Naive thymus-derived CD4-positive, alpha-beta T cell (primary cell): ENCODE measurements around the gene GPR132. TPM values are rescaled to one million over a fixed set of nuclear protein-coding genes. Genes with fewer than 3 reads are reported as not detected.

ENCODE experiments used
- ATAC-seq: fragments of 150-1000 bp; cut with Tn5 transposase; 2 replicates; pipeline ENCODE4 v1.10.0; 2021; ENCODE audit warnings: mild to moderate bottlenecking, moderate library complexity
- CTCF ChIA-PET: fragments of 350-600 bp; sonication (Branson Sonifier 250); formaldehyde crosslinking; loops from one replicate; lab custom pipeline; 2021; ENCODE audit warnings: antibody characterized with exemption; lab: Charles Lee
- POLR2A ChIA-PET: fragments of 350-600 bp; sonication (Branson Sonifier 250); formaldehyde crosslinking; loops from one replicate; lab custom pipeline; 2021; ENCODE audit warnings: antibody characterized with exemption, inconsistent platforms; lab: Charles Lee
- DNase-seq, 9 donors: peaks; one replicate each; pipeline versions ENCODE4 v3.0.0 to v3.0.0-alpha.2; 2020 to 2022; ENCODE audit warnings: mixed read lengths in 1 of 9
- H3K27ac ChIP-seq: one replicate; pipeline ENCODE4 v1.7.0; 2013; ENCODE audit warnings: mild to moderate bottlenecking, low read depth, low read length, moderate library complexity
- H3K27me3 ChIP-seq, 2 donors: one replicate each; pipeline ENCODE4 v1.7.0; 2013; ENCODE audit warnings: low read length in 2 of 2, mild to moderate bottlenecking in 2 of 2, moderate library complexity in 2 of 2; ENCODE audit not compliant: control insufficient read depth in 2 of 2, insufficient read depth in 2 of 2
- H3K36me3 ChIP-seq, 3 experiments: 1 replicate in 2 of 3; 2 replicates in 1 of 3; pipeline ENCODE4 v1.7.0; 2013; ENCODE audit warnings: low read length in 3 of 3, mild to moderate bottlenecking in 3 of 3, moderate library complexity in 1 of 3; ENCODE audit not compliant: insufficient read depth in 3 of 3, control insufficient read depth in 2 of 3
- H3K4me1 ChIP-seq, 2 donors: one replicate each; pipeline ENCODE4 v1.7.0; 2013; ENCODE audit warnings: low read length in 2 of 2, mild to moderate bottlenecking in 2 of 2, moderate library complexity in 1 of 2; ENCODE audit not compliant: control insufficient read depth in 2 of 2, insufficient read depth in 2 of 2
- H3K4me3 ChIP-seq: 2 replicates; pipeline ENCODE4 v1.7.0; 2013; ENCODE audit warnings: mild to moderate bottlenecking, low read length
- H3K9me3 ChIP-seq, 3 experiments: 1 replicate in 2 of 3; 2 replicates in 1 of 3; pipeline ENCODE4 v1.7.0; 2013; ENCODE audit warnings: low read length in 3 of 3; ENCODE audit not compliant: control insufficient read depth in 2 of 3
- H3K27ac Mint-ChIP-seq, 9 donors: one replicate each; pipeline ENCODE4 v1.8.0; 2020 to 2022; ENCODE audit warnings: mixed read lengths in 9 of 9, mild to moderate bottlenecking in 8 of 9, moderate library complexity in 5 of 9, inconsistent platforms in 2 of 9
- H3K27me3 Mint-ChIP-seq, 5 donors: one replicate each; pipeline ENCODE4 v1.8.0; 2021 to 2022; ENCODE audit warnings: mixed read lengths in 5 of 5, mild to moderate bottlenecking in 1 of 5
- H3K36me3 Mint-ChIP-seq, 5 donors: one replicate each; pipeline ENCODE4 v1.8.0; 2020 to 2022; ENCODE audit warnings: mixed read lengths in 5 of 5, mild to moderate bottlenecking in 3 of 5, inconsistent platforms in 1 of 5
- H3K4me1 Mint-ChIP-seq, 7 donors: one replicate each; pipeline ENCODE4 v1.8.0; 2020 to 2022; ENCODE audit warnings: mixed read lengths in 7 of 7, mild to moderate bottlenecking in 3 of 7, inconsistent platforms in 1 of 7
- H3K4me3 Mint-ChIP-seq, 10 donors: one replicate each; pipeline ENCODE4 v1.8.0; 2020 to 2022; ENCODE audit warnings: mild to moderate bottlenecking in 10 of 10, mixed read lengths in 10 of 10, moderate library complexity in 6 of 10, inconsistent platforms in 2 of 10
- H3K9me3 Mint-ChIP-seq, 11 donors: one replicate each; pipeline ENCODE4 v1.8.0; 2020 to 2022; ENCODE audit warnings: mixed read lengths in 11 of 11, mild to moderate bottlenecking in 4 of 11, inconsistent platforms in 1 of 11, moderate library complexity in 1 of 11
- intact Hi-C, 2 donors: fragments of 100-400 bp; cut with micrococcal nuclease; formaldehyde crosslinking; loops; one replicate each; pipeline ENCODE4 v1.15.1; 2023
- polyA plus RNA-seq, 2 donors: library from polyadenylated mRNA; unstranded; fragments of 300-500 nt; fragmentation: Illumina TruSeq; gene quantifications; one replicate each; pipeline ENCODE4 v1.2.3, GENCODE V29; 2021
- total RNA-seq, 6 experiments: library from RNA in 5 of 6; stranded (reverse) in 5 of 6; gene quantifications; 1 replicate in 5 of 6; 2 replicates in 1 of 6; pipeline ENCODE4 v1.2.3 and lab custom pipeline; 2021 to 2026

Gene GPR132
- total and polyA plus RNA-seq, 7 experiments from 2014 or later = 9.3 to 58.7 (median 40.2) TPM

- ATAC-seq (no peak), DNase-seq (no peak)
- H3K27me3 Mint-ChIP-seq = peaks cover 0 to 7% (median 0%) of the 10 kb centered on the region in 5 donors
- intact Hi-C loops = loop anchor here in 1 of 2 donors (5.0 kb wide), 1 partner anchor 92 kb away; the partner anchor contains the start of gene AHNAK2
- no peaks in the 10 kb centered on the region for H3K9me3 ChIP-seq
- no peaks in the 10 kb centered on the region for H3K27me3 ChIP-seq
- peaks cover 41 to 51% of the 10 kb centered on the region in 2 donors for H3K4me1 ChIP-seq
- CTCF ChIA-PET = no interaction called here
- H3K4me3 Mint-ChIP-seq = peak overlapping the region; percentile 16 to 84 (median 46)
- no peaks in the 10 kb centered on the region for H3K36me3 ChIP-seq
- no peaks in the 10 kb centered on the region for H3K9me3 Mint-ChIP-seq
- H3K4me3 ChIP-seq = no peak overlapping the region
- peaks cover 26 to 69% (median 46%) of the 10 kb centered on the region in 7 donors for H3K4me1 Mint-ChIP-seq
- POLR2A ChIA-PET = no interaction called here
- H3K27ac ChIP-seq = peak overlapping the region; percentile 10
- H3K27ac Mint-ChIP-seq = peak overlapping the region; percentile 25 to 99 (median 97)
- H3K36me3 Mint-ChIP-seq = peaks cover 0 to 8% (median 0%) of the 10 kb centered on the region in 5 donors
Observed at GRCh38 chr14:105068818-105069217, 3.6 kb upstream of the GPR132 start.

GRCh38 chr14:105067969-105068301 is 2.7 kb upstream of the GPR132 start:
- peak overlapping the region in 7 of 10 donors; percentile 18 to 94 (median 70) for H3K4me3 Mint-ChIP-seq

GRCh38 chr14:105067140-105067968 is 2.1 kb upstream of the GPR132 start:
- Histone ChIP-seq H3K4me1 (peaks cover 53 to 65% of the 10 kb centered on the region in 2 donors), H3K9me3 (no peaks in the 10 kb centered on the region), H3K36me3 (no peaks in the 10 kb centered on the region), H3K4me3 (peak overlapping the region; percentile 97), H3K27ac (peak overlapping the region; percentile 96), H3K27me3 (no peaks in the 10 kb centered on the region)
- H3K4me1 Mint-ChIP-seq = peaks cover 32 to 83% (median 55%) of the 10 kb centered on the region in 7 donors
- intact Hi-C loops = loop anchor here in 1 of 2 donors (5.0 kb wide), 1 partner anchor 90 kb away; the partner anchor contains the start of gene AHNAK2
- ChIA-PET CTCF (interaction anchor here (0.9 to 3.2 kb wide), 6 partner anchors 9 to 82 kb away, joined by 3 to 16 read pairs (median 4); partner anchors contain the start of gene CLBA1), POLR2A (interaction anchor here (0.5 to 4.8 kb wide), 11 partner anchors 8 to 421 kb away, joined by 3 to 50 read pairs (median 5); partner anchors contain the start of gene CDCA4)
- peak overlapping the region; percentile 80 to 99 (median 98) for H3K27ac Mint-ChIP-seq
- ATAC-seq (no peak), DNase-seq (peak in 3 of 9 donors; percentile 41 to 64 (median 47))
- no peaks in the 10 kb centered on the region for H3K9me3 Mint-ChIP-seq
- H3K36me3 Mint-ChIP-seq = peaks cover 0 to 8% (median 0%) of the 10 kb centered on the region in 5 donors
- peaks cover 0 to 7% (median 0%) of the 10 kb centered on the region in 5 donors for H3K27me3 Mint-ChIP-seq
- peak overlapping the region; percentile 12 to 94 (median 66) for H3K4me3 Mint-ChIP-seq

More at GRCh38 chr14:105067969-105068301, 2.7 kb upstream of the GPR132 start:
- ChIA-PET POLR2A (interaction anchor here (0.7 to 4.8 kb wide), 8 partner anchors 8 to 421 kb away, joined by 3 to 50 read pairs (median 6); partner anchors contain the start of gene CDCA4), CTCF (interaction anchor here (0.9 to 3.2 kb wide), 5 partner anchors 8 to 83 kb away, joined by 3 to 16 read pairs (median 4); partner anchors contain the start of gene CLBA1)
- Histone ChIP-seq H3K36me3 (no peaks in the 10 kb centered on the region), H3K4me3 (no peak overlapping the region), H3K9me3 (no peaks in the 10 kb centered on the region), H3K4me1 (peaks cover 47 to 59% of the 10 kb centered on the region in 2 donors), H3K27ac (peak overlapping the region; percentile 96), H3K27me3 (no peaks in the 10 kb centered on the region)
- intact Hi-C loops = loop anchor here in 1 of 2 donors (5.0 kb wide), 1 partner anchor 91 kb away; the partner anchor contains the start of gene AHNAK2
- H3K27me3 Mint-ChIP-seq = peaks cover 0 to 7% (median 0%) of the 10 kb centered on the region in 5 donors
- peak overlapping the region in 8 of 9 donors; percentile 93 to 99 (median 98) for H3K27ac Mint-ChIP-seq
- H3K4me1 Mint-ChIP-seq = peaks cover 29 to 77% (median 51%) of the 10 kb centered on the region in 7 donors
- H3K9me3 Mint-ChIP-seq = no peaks in the 10 kb centered on the region
- H3K36me3 Mint-ChIP-seq = peaks cover 0 to 8% (median 0%) of the 10 kb centered on the region in 5 donors
- DNase-seq = no peak
- no peak for ATAC-seq

GRCh38 chr14:105066240-105067071 is 1.2 kb upstream of the GPR132 start:
- peak overlapping the region; percentile 82 to 96 (median 90) for H3K4me3 Mint-ChIP-seq
- ATAC-seq (no peak), DNase-seq (peak in 1 of 9 donors; percentile 12)
- H3K4me1 Mint-ChIP-seq = peaks cover 34 to 86% (median 57%) of the 10 kb centered on the region in 7 donors
- peaks cover 59 to 73% of the 10 kb centered on the region in 2 donors for H3K4me1 ChIP-seq
- no peaks in the 10 kb centered on the region for H3K27me3 ChIP-seq
- H3K27ac ChIP-seq = peak overlapping the region; percentile 96
- POLR2A ChIA-PET = interaction anchor here (0.7 to 4.8 kb wide), 15 partner anchors 8 to 234 kb away, joined by 3 to 62 read pairs (median 7); partner anchors contain the start of genes BRF1 and CDCA4
- CTCF ChIA-PET = interaction anchor here (0.6 to 3.2 kb wide), 7 partner anchors 8 to 154 kb away, joined by 3 to 16 read pairs (median 4); partner anchors contain the start of gene CLBA1
- no peaks in the 10 kb centered on the region for H3K36me3 ChIP-seq
- H3K9me3 ChIP-seq = no peaks in the 10 kb centered on the region
- intact Hi-C loops = loop anchor here in 1 of 2 donors (5.0 kb wide), 1 partner anchor 89 kb away; the partner anchor contains the start of gene AHNAK2
- H3K27ac Mint-ChIP-seq = peak overlapping the region; percentile 93 to 99 (median 98)
- H3K27me3 Mint-ChIP-seq = peaks cover 0 to under 1% (median 0%) of the 10 kb centered on the region in 5 donors
- H3K36me3 Mint-ChIP-seq = peaks cover 0 to 13% (median 0%) of the 10 kb centered on the region in 5 donors
- H3K9me3 Mint-ChIP-seq = no peaks in the 10 kb centered on the region
- peak overlapping the region; percentile 97 for H3K4me3 ChIP-seq

GRCh38 chr14:105064721-105065143 is 498 bp downstream of the GPR132 start:
- Histone ChIP-seq H3K27ac (peak overlapping the region; percentile 96), H3K27me3 (no peaks in the 10 kb centered on the region), H3K4me3 (peak overlapping the region; percentile 97), H3K9me3 (no peaks in the 10 kb centered on the region), H3K4me1 (peaks cover 67 to 81% of the 10 kb centered on the region in 2 donors), H3K36me3 (no peaks in the 10 kb centered on the region)
- DNase-seq (no peak), ATAC-seq (no peak)
- peaks cover 42 to 85% (median 58%) of the 10 kb centered on the region in 7 donors for H3K4me1 Mint-ChIP-seq
- peak overlapping the region; percentile 93 to 99 (median 98) for H3K27ac Mint-ChIP-seq
- H3K4me3 Mint-ChIP-seq = peak overlapping the region; percentile 82 to 96 (median 90)
- no peaks in the 10 kb centered on the region for H3K9me3 Mint-ChIP-seq
- intact Hi-C loops = loop anchor here (1.0 to 5.0 kb wide), 11 partner anchors 13 to 426 kb away; partner anchors contain the start of genes CDCA4 (in 2 of the 2), TEDC1 (in 2 of the 2), AHNAK2 (in 1 of the 2) and BRF1 (in 1 of the 2)
- peaks cover 0 to 13% (median 0%) of the 10 kb centered on the region in 5 donors for H3K36me3 Mint-ChIP-seq
- POLR2A ChIA-PET = interaction anchor here (0.6 to 4.8 kb wide), 16 partner anchors 8 to 417 kb away, joined by 3 to 62 read pairs (median 4); partner anchors contain the start of genes BRF1, CDCA4 and CLBA1
- H3K27me3 Mint-ChIP-seq = no peaks in the 10 kb centered on the region
- CTCF ChIA-PET = interaction anchor here (0.6 to 3.2 kb wide), 4 partner anchors 10 to 124 kb away, joined by 3 to 16 read pairs (median 5); no protein-coding TSS in a partner anchor
